Astrocyte of the cerebellum (primary cell): ENCODE results near the gene MYO9B.

ENCODE experiments used
- DNase-seq: peaks from one replicate; pipeline ENCODE4 v3.0.0-alpha.2; 2011; ENCODE audit warnings: low read depth
- H3K4me3 ChIP-seq: 2 replicates; pipeline ENCODE4 v1.5.1; 2011; ENCODE audit warnings: mild to moderate bottlenecking, low read depth, low read length, moderate library complexity
- in situ Hi-C: cut with HindIII; loops from 2 replicates; pipeline ENCODE4 v1.10.0; 2017; ENCODE audit warnings: low sequenced_read_pairs
- TF ChIP-seq, protein P1 (sequence below): IDR thresholded peaks from 2 replicates; pipeline ENCODE4 v1.5.1; 2012; ENCODE audit warnings: low read length, low read depth, moderate library complexity, mild to moderate bottlenecking; ENCODE audit errors: missing control alignments

Gene MYO9B

DNA sequence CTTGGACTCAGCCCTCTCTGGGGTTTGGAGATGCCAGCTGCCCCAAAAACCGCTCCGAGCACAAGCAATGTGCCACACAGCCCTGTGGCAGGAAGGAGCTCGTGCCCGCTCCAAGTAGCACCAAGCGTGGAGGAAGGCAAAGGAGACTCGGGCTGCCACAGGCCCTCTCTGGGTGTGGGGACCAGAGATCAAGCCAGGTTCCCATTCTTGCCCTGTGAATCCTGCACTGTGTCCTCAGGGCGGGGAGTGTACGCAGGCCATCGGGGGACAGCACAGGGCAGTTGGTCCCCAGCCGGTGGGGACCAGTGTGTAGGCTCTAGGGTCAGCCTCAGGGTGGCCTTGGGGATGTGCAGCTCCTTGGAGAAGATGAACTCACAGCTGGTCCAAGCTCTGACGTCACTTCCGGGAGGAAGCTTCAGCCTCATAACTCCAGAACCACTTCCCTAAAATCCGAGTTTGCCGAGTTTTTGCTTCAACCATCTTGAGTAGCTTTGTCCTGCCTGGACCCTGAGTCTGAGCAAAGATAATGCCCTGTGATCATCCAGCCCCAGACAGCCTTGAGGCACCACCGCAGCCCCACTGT, 39.6 kb upstream of the MYO9B start:
- H3K4me3 ChIP-seq, result no peak overlapping the region
- no peak for DNase-seq
- in situ Hi-C loops, result loop anchor here (10.0 kb wide), 2 partner anchors 71 to 151 kb away; partner anchors contain the start of gene F2RL3
- TF ChIP-seq, protein P1, sequence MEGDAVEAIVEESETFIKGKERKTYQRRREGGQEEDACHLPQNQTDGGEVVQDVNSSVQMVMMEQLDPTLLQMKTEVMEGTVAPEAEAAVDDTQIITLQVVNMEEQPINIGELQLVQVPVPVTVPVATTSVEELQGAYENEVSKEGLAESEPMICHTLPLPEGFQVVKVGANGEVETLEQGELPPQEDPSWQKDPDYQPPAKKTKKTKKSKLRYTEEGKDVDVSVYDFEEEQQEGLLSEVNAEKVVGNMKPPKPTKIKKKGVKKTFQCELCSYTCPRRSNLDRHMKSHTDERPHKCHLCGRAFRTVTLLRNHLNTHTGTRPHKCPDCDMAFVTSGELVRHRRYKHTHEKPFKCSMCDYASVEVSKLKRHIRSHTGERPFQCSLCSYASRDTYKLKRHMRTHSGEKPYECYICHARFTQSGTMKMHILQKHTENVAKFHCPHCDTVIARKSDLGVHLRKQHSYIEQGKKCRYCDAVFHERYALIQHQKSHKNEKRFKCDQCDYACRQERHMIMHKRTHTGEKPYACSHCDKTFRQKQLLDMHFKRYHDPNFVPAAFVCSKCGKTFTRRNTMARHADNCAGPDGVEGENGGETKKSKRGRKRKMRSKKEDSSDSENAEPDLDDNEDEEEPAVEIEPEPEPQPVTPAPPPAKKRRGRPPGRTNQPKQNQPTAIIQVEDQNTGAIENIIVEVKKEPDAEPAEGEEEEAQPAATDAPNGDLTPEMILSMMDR, result no peak

DNA sequence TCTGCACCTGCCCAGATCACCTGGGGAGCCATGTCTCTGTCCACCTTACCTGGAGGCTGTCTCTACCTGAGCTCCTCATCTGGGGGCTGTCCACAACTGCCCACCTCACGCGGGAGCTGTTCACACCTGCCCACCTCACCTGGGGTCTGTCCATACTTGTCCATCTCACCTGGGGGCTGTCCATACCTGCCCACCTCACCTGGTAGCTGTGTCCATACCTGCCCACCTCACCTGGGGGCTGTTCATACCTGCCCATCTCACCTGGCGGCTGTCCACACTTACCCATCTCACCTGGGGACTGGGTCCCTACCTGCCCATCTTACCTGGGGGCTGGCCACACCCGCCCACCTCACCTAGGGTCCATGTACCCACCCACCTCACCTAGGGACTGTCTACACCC, 38.9 kb upstream of the MYO9B start:
- no peak overlapping the region for H3K4me3 ChIP-seq
- no peak for DNase-seq
- in situ Hi-C loops, result loop anchor here (10.0 kb wide), 2 partner anchors 72 to 152 kb away; partner anchors contain the start of gene F2RL3
- TF ChIP-seq, protein P1, result no peak

DNA sequence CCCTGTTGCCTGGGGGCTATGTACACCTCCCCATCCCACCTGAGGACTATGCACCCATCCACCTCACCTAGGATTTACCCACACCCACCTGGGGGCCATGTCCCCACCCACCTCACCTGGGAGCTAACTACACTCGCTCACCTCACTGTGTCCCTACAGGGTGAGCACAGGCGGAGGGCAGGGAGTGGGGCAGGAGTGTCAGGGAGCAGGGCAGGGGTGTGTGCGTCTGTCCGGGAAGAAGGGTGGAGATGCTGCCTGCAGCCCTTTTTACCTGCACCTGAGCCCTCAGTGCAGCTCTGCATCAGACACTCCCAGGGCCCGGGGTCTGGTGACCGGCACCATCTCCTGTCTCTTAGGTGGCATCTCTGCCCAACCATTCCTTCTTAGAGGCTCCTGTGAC, 38.4 kb upstream of the MYO9B start:
- in situ Hi-C loops, result loop anchor here (10.0 kb wide), 2 partner anchors 72 to 152 kb away; partner anchors contain the start of gene F2RL3
- H3K4me3 ChIP-seq, result no peak overlapping the region
- TF ChIP-seq, protein P1, result no peak
- DNase-seq, result no peak

DNA sequence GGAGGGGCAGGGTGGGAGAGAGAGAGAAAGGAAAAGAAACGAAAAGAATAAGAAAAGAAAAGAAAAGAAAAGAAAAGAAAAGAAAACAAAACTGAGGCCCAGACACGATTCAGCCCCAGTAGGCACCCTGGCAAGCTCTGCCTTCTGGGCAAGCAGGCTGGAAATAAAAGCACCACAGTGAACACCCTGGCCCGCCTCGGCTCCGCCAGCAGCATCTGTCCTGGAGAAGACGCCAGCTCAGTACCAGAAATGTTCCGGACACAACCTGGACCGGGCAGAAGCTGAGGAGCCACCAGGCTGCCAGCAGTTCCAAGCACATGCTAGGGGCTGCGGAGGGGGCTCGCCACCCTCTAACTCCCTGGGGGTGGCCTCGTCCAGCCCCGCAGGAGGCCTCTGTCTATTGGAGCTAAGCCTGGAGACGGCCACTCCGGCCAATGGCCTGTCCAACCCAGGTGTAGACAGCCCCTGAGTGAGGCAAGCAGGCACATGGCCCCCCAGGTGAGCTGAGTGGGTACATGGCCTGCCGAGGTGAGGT, 37.5 kb upstream of the MYO9B start:
- no peak overlapping the region for H3K4me3 ChIP-seq
- DNase-seq, result no peak
- TF ChIP-seq, protein P1, result no peak
- in situ Hi-C loops, result loop anchor here (10.0 kb wide), 2 partner anchors 73 to 153 kb away; partner anchors contain the start of gene F2RL3

DNA sequence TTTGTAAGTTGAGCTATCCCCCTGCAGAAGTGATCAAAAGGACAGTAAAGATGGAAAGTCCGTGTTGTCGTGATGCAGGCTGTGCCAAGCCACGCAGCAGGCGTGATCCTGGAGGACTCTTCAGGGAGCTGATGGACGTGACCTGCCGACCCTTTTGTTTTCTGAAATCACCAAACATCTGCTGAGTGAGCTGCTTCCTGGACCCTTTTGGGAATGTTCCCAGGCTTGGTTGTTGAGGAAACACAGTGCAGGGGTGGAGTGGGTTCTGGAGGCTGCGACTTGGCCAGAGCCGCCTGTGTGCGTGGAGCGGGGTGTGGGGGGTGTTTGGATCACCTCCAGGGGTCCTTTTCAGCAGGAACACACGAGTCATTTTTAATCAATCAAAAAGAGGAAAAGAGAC, 33.6 kb upstream of the MYO9B start:
- DNase-seq, result peak; percentile 23
- TF ChIP-seq, protein P1, result no peak
- in situ Hi-C loops, result no loop called here

DNA sequence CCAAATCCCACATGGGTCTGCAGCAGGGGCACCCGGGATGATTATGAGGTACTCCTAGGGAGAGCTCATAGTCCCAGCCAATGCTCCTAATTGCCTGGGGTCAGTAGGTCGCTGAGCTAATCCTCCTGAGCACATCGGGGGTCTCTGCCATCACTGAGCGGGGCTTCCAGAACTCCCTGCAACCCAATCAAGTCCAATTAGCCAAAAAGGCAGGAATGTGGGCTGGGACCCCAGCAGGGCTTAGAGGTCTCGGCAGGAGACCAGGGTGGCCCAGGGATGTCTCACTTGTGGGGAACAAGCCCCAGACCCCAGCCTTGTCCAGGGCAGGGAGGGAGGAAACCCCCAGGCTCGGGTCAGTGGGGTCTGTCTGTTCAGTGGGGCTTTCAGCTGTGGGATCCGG, 31.8 kb upstream of the MYO9B start:
- TF ChIP-seq, protein P1, result no peak
- DNase-seq, result no peak
- in situ Hi-C loops, result no loop called here
- no peak overlapping the region for H3K4me3 ChIP-seq

More for the DNA sequence above, 33.6 kb upstream of the MYO9B start:
- no peak overlapping the region for H3K4me3 ChIP-seq
